NCI-H2227 treated with DMSO at 0.1 percent for 48 hours (cell line): ENCODE results near the gene ZNF101.
A peak's percentile ranks its signal among the peaks of the same experiment; 100 is the strongest.
"Not testable (repeated sequence)": the region's sequence is repeated elsewhere in the genome, so short reads cannot be mapped to it uniquely, and the experiment has no call there.

Experiments
- DNase-seq: peaks from one replicate; lab custom pipeline; 2025; lab: John Stamatoyannopoulos, UW

The ZNF101 gene

GRCh38 chr19:19661675-19662251 lies 6.9 kb upstream of the ZNF101 start:
- no peak for DNase-seq

DNA sequence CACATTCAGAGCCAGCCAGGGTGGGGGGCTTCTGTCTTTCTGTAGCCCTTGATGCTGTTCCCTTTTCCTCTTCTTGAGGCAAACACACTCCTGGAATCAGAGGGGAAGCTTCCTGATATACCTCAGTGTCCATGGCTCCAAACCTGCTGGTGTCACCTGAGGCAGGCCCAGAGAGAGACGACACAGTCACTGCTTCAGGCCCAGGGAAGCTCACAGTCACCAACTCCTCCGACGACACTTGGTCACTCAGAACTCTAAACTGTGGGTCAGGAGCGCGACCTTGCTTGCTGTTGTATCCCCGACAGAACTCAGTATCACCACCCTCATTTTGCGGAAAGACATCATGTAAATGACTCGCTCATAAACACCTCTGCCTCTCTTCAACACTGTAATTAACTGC lies 6.3 kb upstream of the ZNF101 start:
- DNase-seq = no peak

GRCh38 chr19:19662871-19663255 lies 5.8 kb upstream of the ZNF101 start:
- DNase-seq = no peak

DNA sequence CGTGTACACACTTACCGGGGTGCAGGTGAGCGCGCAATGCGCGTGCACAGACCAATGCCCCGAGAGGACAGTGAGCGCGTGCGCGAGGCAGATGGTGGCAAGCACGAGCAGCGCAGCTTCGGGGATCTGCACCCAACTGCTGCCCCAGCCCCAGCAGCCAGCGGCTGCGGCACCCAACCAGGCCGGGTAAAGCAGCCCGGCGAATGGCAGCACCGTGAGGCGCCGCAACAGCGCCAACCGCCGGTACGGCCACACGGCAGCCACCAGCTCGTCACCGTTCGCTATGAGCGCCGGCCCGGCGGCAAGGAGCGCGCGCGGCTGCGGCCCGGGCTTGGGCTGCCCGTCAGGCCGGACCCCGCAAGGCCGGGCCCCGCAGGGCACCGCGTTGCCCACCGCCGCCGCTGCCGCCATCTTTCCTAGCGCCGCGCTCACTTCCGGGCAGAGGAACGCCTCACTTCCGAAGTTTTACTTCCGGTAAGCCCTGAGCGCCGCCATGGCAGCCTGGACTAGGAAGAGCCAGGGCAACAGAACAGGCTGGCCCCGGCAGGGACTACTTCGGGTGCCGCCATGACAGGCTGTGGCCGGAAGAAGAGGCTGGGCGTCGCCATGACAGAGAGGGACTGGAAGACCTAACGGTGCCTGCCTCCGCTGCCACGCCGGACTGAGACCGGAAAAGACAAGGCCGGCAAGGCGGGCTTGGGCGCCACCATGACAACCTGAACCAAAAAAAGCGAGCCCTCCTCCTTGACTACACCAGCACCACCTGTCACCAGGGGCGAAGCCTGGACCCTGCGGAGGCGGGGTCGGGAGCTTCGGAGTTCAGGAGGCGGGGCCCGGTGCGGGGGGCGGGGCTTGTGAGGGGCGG lies 5.2 kb upstream of the ZNF101 start, which contains the start of gene ATP13A1:
Gene ATP13A1 (minus strand): TSS at position 421 of the 865 bp plus-strand sequence. CDS start 10 bp downstream, at position 411.
- peak; percentile 93 for DNase-seq

DNA sequence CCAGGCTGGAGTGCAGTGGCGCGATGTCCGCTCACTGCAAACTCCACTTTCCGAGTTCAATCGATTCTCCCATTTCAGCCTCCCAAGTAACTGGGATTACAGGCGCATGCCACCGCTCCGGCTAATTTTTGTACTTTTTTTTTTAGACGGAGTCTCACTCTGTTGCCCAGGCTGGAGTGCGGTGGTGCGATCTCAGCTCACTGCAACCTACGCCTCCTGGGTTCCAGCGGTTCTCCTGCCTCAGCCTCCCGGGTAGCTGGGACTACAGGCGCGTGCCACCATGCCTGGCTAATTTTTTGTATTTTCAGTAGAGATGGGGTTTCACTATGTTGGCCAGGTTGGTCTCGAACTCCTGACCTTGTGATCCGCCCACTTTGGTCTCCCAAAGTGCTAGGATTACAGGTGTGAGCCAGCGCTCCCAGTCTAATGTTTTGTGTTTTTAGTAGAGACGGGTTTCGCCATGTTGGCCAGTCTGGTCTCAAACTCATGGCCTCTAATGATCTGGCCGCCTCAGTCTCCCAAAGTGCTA lies 3.2 kb upstream of the ZNF101 start:
- not testable (repeated sequence) for DNase-seq

DNA sequence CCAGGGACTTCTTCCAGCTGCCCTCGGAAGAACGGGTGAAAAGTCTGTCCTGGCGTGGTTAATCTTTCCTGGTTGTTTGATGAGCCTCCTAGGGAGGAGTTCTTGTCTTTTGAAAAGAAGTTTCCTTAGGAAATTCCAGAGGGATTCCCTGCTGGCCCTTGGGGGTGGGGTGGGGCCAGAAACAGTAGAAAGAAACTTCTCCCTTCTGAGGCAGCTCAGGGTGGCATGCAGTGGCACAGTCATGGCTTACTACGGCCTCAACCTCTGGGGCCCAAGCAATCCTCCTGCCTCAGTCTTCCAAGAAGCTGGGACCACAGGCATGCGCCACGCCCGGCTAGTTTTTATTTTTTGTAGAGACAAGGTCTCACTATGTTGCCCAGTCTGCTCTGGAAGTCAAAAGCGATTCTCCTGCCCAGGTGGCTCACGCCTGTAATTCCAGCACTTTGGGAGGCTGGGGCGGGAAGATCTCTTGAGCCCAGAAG lies 1.5 kb downstream of the ZNF101 start:
- DNase-seq = no peak

DNA sequence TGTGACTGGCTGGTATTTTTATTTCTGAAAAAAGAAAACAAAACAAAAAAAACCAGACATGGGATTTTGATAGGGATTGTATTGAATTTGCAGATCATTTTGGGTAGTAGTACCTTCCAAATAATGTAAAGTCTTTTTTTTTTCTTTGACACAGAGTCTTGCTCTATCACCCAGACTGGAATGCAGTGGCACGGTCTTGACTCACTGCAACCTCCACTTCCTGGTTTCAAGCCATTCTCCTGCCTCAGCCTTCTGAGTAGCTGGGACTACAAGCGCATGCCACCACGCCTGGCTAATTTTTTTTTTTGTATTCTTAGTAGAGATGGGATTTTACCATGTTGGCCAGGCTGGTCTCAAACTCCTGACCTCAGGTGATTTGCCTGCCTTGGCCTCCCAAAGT lies 4.2 kb downstream of the ZNF101 start:
- no peak for DNase-seq

DNA sequence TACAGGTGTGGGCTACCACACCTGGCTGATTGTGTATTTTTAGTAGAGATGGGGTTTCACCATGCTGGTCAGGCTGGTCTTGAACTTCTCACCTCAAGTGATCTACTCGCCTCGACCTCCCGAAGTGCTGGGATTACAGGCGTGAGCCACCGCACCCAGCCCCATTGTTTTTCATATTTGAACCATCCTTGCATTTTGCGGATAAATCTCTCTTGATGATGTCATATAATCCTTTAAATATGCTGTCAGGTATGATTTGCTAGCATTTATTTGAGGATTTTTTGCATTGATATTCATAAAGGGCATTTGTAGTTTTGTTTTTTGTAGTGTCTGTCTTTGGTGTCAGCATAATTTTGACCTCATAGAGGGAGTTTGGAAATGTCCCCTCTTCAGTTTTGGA lies 5.7 kb downstream of the ZNF101 start:
- no peak for DNase-seq

DNA sequence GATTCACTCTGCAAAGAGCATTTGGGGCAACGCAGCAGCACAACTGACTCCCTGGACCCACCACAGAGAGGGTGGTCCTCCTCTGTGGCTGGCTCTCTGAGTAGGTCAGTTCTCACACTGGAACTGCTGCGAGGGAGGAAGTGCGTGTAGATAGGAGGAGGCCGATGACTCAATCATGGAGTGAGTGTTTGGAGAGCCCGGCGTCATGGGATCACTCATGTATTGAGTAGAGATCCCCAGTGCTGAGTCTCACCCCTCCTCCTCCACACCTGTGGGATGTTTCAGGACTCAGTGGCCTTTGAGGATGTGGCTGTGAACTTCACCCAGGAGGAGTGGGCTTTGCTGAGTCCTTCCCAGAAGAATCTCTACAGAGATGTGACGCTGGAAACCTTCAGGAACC lies 8.9 kb downstream of the ZNF101 start:
- no peak for DNase-seq

DNA sequence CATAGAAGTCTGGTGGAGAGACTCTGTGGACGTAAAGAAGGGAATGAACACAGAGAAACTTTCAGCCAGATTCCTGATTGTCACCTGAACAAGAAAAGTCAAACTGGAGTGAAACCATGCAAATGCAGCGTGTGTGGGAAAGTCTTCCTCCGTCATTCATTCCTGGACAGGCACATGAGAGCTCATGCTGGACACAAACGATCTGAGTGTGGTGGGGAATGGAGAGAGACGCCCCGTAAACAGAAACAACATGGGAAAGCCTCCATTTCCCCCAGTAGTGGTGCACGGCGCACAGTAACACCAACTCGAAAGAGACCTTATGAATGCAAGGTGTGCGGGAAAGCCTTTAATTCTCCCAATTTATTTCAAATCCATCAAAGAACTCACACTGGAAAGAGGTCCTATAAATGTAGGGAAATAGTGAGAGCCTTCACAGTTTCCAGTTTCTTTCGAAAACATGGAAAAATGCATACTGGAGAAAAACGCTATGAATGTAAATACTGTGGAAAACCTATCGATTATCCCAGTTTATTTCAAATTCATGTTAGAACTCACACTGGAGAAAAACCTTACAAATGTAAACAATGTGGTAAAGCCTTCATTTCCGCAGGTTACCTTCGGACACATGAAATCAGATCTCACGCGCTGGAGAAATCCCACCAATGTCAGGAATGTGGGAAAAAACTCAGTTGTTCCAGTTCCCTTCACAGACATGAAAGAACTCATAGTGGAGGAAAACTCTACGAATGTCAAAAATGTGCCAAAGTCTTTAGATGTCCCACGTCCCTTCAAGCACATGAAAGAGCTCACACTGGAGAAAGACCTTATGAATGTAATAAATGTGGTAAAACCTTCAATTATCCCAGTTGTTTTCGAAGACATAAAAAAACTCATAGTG lies 10.8 kb downstream of the ZNF101 start:
- no peak for DNase-seq

DNA sequence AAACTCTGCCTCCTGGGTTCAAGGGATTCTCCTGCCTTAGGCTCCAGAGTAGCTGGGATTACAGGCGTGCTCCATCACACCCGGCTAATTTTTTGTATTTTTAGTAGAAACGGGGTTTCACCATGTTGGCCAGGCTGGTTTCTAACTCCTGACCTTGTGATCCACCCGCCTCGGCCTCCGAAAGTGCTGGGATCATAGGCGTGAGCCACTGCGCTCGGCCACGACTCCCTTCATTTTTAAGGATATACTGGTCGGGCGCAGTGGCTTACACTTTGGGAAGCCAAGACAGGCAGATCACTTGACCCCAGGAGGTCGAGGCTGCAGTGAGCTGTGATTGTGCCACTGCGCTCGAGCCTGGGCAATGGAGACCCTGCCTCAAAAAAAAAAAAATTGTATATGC lies 17.5 kb downstream of the ZNF101 start:
- not testable (repeated sequence) for DNase-seq

DNA sequence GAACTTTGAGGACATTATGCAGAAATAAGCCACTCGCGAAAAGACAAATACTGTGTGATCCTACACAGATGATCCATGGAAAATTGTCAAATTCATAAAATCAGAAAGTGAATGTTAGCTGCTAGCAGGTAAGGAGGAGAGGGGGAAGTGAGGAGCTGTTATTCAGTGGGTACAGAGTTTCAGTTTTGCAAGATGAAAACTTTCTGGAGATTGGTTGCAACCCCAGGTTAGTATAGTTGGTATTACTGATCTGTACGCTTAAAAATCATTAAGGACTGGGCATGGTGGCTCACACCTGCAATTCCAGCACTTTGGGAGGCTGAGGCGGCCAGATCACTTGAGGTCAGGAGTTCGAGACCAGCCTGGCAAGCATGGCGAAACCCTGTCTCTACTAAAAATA lies 17.9 kb downstream of the ZNF101 start:
- no peak for DNase-seq

- no peak for DNase-seq
Observed at GRCh38 chr19:19687090-19687489, 18.5 kb downstream of the ZNF101 start.

- DNase-seq = not testable (repeated sequence)
Observed at GRCh38 chr19:19689023-19689422, 20.4 kb downstream of the ZNF101 start.

DNA sequence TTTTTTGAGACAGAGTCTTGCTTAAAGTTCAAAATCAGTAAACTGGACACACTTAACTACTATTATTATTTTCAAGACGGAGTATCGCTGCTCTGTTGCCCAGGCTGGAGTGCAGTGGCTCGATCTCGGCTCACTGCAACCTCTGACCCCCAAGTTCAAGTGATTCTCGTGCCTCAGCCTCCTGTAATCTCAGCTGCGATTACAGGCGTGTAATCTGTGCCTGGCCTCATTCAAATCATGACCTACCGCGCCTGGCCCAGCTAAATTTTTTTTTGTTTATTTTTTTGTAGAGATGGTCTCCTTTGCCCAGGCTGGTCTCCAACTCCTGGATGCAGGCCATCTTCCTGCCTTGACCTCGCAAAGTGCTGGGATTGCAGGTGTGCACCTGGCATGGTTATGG lies 23.0 kb downstream of the ZNF101 start:
- DNase-seq = no peak

DNA sequence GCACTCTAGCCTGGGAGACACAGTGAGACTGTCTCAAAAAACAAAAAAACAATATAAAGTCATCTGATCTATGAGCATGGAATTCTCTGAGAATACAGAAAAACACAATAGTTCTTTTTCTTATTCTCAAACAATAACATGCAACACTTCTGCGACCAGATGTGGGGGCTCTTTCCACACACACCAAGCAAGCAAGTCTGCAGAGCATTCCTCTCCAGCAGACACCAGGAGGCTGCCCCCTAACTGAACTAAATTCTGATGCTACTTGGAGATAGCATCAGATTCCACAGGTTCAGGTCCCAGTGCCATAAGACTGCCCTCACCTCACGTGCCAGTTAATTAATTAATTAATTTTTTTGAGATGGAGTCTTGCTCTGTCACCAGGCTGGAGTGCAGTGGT lies 27.7 kb downstream of the ZNF101 start:
- DNase-seq = no peak

DNA sequence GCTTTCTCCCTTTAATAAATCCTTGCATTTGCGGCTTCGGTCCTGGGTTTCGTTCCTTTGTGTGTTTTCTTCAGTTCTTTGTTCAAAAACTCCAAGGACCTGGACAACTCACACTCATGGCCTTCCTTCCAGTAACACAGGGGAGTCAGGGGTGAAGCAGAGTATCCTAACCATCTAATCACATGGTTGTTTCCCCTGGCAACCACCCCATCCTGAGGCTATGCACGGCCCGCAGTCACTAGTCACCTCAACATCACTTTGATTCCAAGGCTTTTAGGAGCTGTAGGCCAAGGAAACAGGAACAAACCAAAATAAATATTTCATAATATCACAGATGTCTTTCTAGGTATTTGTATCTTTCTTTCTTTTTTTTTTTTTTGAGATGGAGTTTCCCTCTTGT lies 28.9 kb downstream of the ZNF101 start:
- no peak for DNase-seq

DNA sequence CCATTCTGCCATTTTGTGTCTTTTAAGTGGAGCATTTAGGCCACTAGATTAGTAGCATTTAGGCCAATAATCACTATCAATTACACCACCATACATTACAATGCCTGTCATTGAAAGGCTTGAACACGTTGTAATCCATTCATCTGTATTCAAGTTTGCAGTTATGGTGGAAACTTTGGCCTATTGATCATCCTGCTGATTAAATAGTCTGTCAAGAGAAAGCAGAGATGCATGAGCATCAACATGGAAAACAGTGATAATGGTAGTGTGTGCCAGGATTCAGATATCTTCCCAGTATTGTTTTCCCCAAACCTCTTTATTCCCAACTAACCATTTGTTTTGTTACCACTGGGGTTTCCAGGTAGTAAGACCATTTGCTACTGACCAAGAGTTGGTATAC lies 31.9 kb downstream of the ZNF101 start:
- not testable (repeated sequence) for DNase-seq

DNA sequence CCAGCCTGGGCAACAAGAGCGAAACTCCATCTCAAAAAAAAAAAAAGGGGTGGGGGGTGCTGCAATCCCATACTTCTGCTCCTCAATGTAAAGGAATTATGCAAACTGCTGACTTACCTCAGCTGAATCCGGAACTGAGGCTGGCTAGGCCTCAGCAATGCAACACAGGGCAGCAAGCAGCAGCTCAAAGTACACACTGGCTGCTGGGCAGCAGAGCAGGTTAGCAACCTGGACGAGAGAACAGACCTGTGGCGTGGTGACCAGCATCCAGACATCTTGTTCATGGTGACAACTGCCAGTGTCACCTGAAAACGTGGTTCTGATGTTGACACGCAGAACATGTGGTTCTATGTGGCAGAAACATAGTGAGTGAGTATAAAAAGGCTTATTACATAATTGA lies 36.2 kb downstream of the ZNF101 start:
- DNase-seq = no peak

- DNase-seq = no peak
Observed at GRCh38 chr19:19710506-19710905, 41.9 kb downstream of the ZNF101 start.

DNA sequence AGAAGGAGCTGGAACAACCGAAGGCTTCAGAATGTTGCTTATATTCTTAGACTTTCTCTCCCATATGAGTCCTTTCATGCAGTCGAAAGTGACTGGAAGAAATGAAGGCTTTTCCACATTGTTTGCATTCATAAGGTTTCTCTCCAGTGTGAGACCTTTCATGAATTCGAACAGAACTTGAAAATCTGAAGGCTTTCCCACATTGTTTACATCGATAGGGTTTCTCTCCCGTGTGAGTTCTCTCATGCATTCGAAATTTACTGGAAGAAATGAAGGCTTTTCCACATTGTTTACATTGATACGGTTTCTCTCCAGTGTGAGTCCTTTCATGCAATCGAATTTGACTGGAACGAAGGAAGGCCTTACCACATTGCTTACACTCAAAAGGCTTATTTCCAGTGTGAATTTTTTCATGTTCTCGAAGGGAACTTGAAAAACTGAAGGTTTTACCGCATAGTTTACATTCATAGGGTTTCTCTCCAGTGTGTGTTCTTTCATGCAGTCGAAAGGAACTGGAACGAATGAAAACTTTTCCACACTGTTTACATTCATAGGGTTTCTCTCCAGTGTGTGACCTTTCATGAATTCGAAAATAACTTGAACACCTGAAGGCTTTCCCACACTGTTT lies 42.8 kb downstream of the ZNF101 start:
- no peak for DNase-seq
